AG08395 (cell line): ENCODE results near the gene PPIL6.
"Not testable (repeated sequence)": the region's sequence is repeated elsewhere in the genome, so short reads cannot be mapped to it uniquely, and the experiment has no call there.

Source experiments
- DNase-seq: peaks from one replicate; pipeline ENCODE4 v3.0.0; 2012; ENCODE audit warnings: mixed read lengths, low spot score

Gene PPIL6

GRCh38 chr6:109396046-109396718 lies 44.2 kb downstream of the PPIL6 start:
- DNase-seq: no peak

GRCh38 chr6:109393886-109394281 lies 46.5 kb downstream of the PPIL6 start:
- peak; percentile 24 for DNase-seq

GRCh38 chr6:109393157-109393885 lies 47.1 kb downstream of the PPIL6 start:
- DNase-seq: no peak

GRCh38 chr6:109389650-109390274 lies 50.7 kb downstream of the PPIL6 start:
- DNase-seq: no peak

GRCh38 chr6:109388265-109388664 lies 52.2 kb downstream of the PPIL6 start:
- no peak for DNase-seq

- DNase-seq: no peak
Measured at GRCh38 chr6:109383438-109383940, 56.9 kb downstream of the PPIL6 start.

GRCh38 chr6:109382576-109383437 lies 57.6 kb downstream of the PPIL6 start:
- peak; percentile 94 for DNase-seq

- peak; percentile 97 for DNase-seq
Measured at GRCh38 chr6:109381747-109382575, 58.5 kb downstream of the PPIL6 start, which contains the start of gene CD164. CD164 (minus strand) TSS chr6:109382467; CDS start chr6:109382378, 89 bp downstream.

- peak; percentile 10 for DNase-seq
Measured at GRCh38 chr6:109381061-109381746, 59.2 kb downstream of the PPIL6 start.

- DNase-seq: peak; percentile 43
Measured at GRCh38 chr6:109379711-109380110, 60.7 kb downstream of the PPIL6 start.

- DNase-seq: no peak
Measured at GRCh38 chr6:109377717-109378116, 62.7 kb downstream of the PPIL6 start.

- no peak for DNase-seq
Measured at GRCh38 chr6:109374326-109374892, 66.0 kb downstream of the PPIL6 start.

GRCh38 chr6:109373762-109374161 lies 66.7 kb downstream of the PPIL6 start:
- DNase-seq: no peak

- no peak for DNase-seq
Measured at GRCh38 chr6:109373331-109373730, 67.1 kb downstream of the PPIL6 start.

GRCh38 chr6:109372130-109372529 lies 68.3 kb downstream of the PPIL6 start:
- DNase-seq: no peak

GRCh38 chr6:109370792-109371191 lies 69.6 kb downstream of the PPIL6 start:
- DNase-seq: no peak

GRCh38 chr6:109370336-109370735 lies 70.1 kb downstream of the PPIL6 start:
- no peak for DNase-seq

- no peak for DNase-seq
Measured at GRCh38 chr6:109369728-109370127, 70.7 kb downstream of the PPIL6 start.

GRCh38 chr6:109364382-109365078 lies 75.9 kb downstream of the PPIL6 start:
- not testable (repeated sequence) for DNase-seq
